ENCODE results near the gene MELTF.
"Not testable (repeated sequence)": the region's sequence is repeated elsewhere in the genome, so short reads cannot be mapped to it uniquely, and the experiment has no call there.

MELTF gene

GRCh38 chr3:197029511-197030167 lies at the start of gene MELTF:
Gene MELTF (minus strand): TSS chr3:197029817. CDS start chr3:197029702, 115 bp downstream.
- POLR2A ChIA-PET (ENCODE audit: low non-redundant PET), result interaction anchor here (0.7 kb wide), 1 partner anchor 25 kb away, joined by 3 read pairs; no protein-coding TSS in a partner anchor
- DNase-seq (ENCODE audit: low spot score), result peak; percentile 77
- H3K27ac ChIP-seq, result peak within 1 kb of the TSS; percentile 69
- CTCF ChIA-PET, result interaction anchor here (0.6 to 5.4 kb wide), 10 partner anchors 8 to 584 kb away, joined by 3 to 32 read pairs (median 6); no protein-coding TSS in a partner anchor
- TF ChIP-seq CTCF (conservative IDR thresholded peaks at IDR 0.05; ENCODE audit: low read depth), result peak; percentile 90

- no peak for TF ChIP-seq CTCF (conservative IDR thresholded peaks at IDR 0.05; ENCODE audit: low read depth)
- CTCF ChIA-PET, result no interaction called here
- no peak for DNase-seq (ENCODE audit: low spot score)
- POLR2A ChIA-PET (ENCODE audit: low non-redundant PET), result no interaction called here
- no peak overlapping the region for H3K27ac ChIP-seq
Observed at GRCh38 chr3:197076415-197076814, 46.8 kb upstream of the MELTF start.

GRCh38 chr3:197068077-197068476 lies 38.5 kb upstream of the MELTF start:
- DNase-seq (ENCODE audit: low spot score), result no peak
- no peak overlapping the region for H3K27ac ChIP-seq
- ChIA-PET POLR2A (ENCODE audit: low non-redundant PET) (no interaction called here), CTCF (no interaction called here)
- TF ChIP-seq CTCF (conservative IDR thresholded peaks at IDR 0.05; ENCODE audit: low read depth), result no peak

GRCh38 chr3:197064771-197065170 lies 35.2 kb upstream of the MELTF start:
- ChIA-PET POLR2A (ENCODE audit: low non-redundant PET) (no interaction called here), CTCF (interaction anchor here (0.7 kb wide), 1 partner anchor 9 kb away, joined by 8 read pairs; no protein-coding TSS in a partner anchor)
- TF ChIP-seq CTCF (conservative IDR thresholded peaks at IDR 0.05; ENCODE audit: low read depth), result no peak
- no peak for DNase-seq (ENCODE audit: low spot score)
- no peak overlapping the region for H3K27ac ChIP-seq

GRCh38 chr3:197062446-197062845 lies 32.8 kb upstream of the MELTF start:
- no peak for TF ChIP-seq CTCF (conservative IDR thresholded peaks at IDR 0.05; ENCODE audit: low read depth)
- DNase-seq (ENCODE audit: low spot score), result no peak
- ChIA-PET POLR2A (ENCODE audit: low non-redundant PET) (no interaction called here), CTCF (interaction anchor here (0.5 kb wide), 1 partner anchor 27 kb away, joined by 4 read pairs; no protein-coding TSS in a partner anchor)
- no peak overlapping the region for H3K27ac ChIP-seq

GRCh38 chr3:197051637-197052036 lies 22.0 kb upstream of the MELTF start:
- H3K27ac ChIP-seq; CTCF ChIA-PET; DNase-seq (ENCODE audit: low spot score); POLR2A ChIA-PET (ENCODE audit: low non-redundant PET): not testable (repeated sequence)

GRCh38 chr3:197050511-197050910 lies 20.9 kb upstream of the MELTF start:
- H3K27ac ChIP-seq, result no peak overlapping the region
- TF ChIP-seq CTCF (conservative IDR thresholded peaks at IDR 0.05; ENCODE audit: low read depth), result no peak
- CTCF ChIA-PET, result no interaction called here
- no peak for DNase-seq (ENCODE audit: low spot score)
- POLR2A ChIA-PET (ENCODE audit: low non-redundant PET), result no interaction called here

Data from RWPE1 (cell line).